HL-60 (cell line): Measurements from ENCODE around the gene RAC3.

ENCODE experiments used
- DNase-seq, 2 experiments: peaks; one replicate each; pipeline ENCODE4 v3.0.0-alpha.2; 2010 to 2020; ENCODE audit warnings: low read depth in 1 of 2, low spot score in 1 of 2
- H3K27ac ChIP-seq: fragments of 250-450 bp; sonication (Bioruptor Pico); replicated peaks from 2 replicates; pipeline ENCODE4 v1.5.1; 2020; ENCODE audit warnings: mild to moderate bottlenecking, moderate library complexity
- H3K27me3 ChIP-seq: fragments of 250-450 bp; sonication (Bioruptor Pico); 2 replicates; pipeline ENCODE4 v1.5.1; 2021; ENCODE audit warnings: mild to moderate bottlenecking, moderate library complexity; ENCODE audit not compliant: insufficient read depth, poor library complexity, severe bottlenecking
- H3K4me3 ChIP-seq: replicated peaks from 2 replicates; pipeline ENCODE4 v1.5.1; 2011; ENCODE audit warnings: mild to moderate bottlenecking, control low read depth, low read length; ENCODE audit not compliant: insufficient read depth
- GABPA ChIP-seq: IDR thresholded peaks from 2 replicates; pipeline ENCODE4 v1.6.1; 2012; ENCODE audit warnings: low read depth
- POLR2AphosphoS5 ChIP-seq: IDR thresholded peaks from 2 replicates; pipeline ENCODE4 v1.6.1; 2012; ENCODE audit warnings: low read depth
- SPI1 ChIP-seq: IDR thresholded peaks from 2 replicates; pipeline ENCODE4 v1.6.1; 2012; ENCODE audit warnings: low read depth, mild to moderate bottlenecking, borderline replicate concordance
- TF ChIP-seq, protein P1 (sequence below): IDR thresholded peaks from 2 replicates; pipeline ENCODE4 v1.6.1; 2012; ENCODE audit warnings: low read depth; ENCODE audit not compliant: insufficient replicate concordance
- TF ChIP-seq, protein P2 (sequence below): IDR thresholded peaks from one replicate; pipeline ENCODE4 v1.5.1; 2011; ENCODE audit warnings: low read length, control low read depth, inconsistent platforms; ENCODE audit not compliant: insufficient read depth

Gene RAC3

GRCh38 chr17:82025401-82026107 lies 5.9 kb upstream of the RAC3 start:
- no peak overlapping the region for H3K27ac ChIP-seq
- no peaks in the 10 kb centered on the region for H3K27me3 ChIP-seq
- no peak for TF ChIP-seq POLR2AphosphoS5
- TF ChIP-seq, protein P1, sequence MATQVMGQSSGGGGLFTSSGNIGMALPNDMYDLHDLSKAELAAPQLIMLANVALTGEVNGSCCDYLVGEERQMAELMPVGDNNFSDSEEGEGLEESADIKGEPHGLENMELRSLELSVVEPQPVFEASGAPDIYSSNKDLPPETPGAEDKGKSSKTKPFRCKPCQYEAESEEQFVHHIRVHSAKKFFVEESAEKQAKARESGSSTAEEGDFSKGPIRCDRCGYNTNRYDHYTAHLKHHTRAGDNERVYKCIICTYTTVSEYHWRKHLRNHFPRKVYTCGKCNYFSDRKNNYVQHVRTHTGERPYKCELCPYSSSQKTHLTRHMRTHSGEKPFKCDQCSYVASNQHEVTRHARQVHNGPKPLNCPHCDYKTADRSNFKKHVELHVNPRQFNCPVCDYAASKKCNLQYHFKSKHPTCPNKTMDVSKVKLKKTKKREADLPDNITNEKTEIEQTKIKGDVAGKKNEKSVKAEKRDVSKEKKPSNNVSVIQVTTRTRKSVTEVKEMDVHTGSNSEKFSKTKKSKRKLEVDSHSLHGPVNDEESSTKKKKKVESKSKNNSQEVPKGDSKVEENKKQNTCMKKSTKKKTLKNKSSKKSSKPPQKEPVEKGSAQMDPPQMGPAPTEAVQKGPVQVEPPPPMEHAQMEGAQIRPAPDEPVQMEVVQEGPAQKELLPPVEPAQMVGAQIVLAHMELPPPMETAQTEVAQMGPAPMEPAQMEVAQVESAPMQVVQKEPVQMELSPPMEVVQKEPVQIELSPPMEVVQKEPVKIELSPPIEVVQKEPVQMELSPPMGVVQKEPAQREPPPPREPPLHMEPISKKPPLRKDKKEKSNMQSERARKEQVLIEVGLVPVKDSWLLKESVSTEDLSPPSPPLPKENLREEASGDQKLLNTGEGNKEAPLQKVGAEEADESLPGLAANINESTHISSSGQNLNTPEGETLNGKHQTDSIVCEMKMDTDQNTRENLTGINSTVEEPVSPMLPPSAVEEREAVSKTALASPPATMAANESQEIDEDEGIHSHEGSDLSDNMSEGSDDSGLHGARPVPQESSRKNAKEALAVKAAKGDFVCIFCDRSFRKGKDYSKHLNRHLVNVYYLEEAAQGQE: no peak
- no peak for TF ChIP-seq GABPA
- TF ChIP-seq, protein P2, sequence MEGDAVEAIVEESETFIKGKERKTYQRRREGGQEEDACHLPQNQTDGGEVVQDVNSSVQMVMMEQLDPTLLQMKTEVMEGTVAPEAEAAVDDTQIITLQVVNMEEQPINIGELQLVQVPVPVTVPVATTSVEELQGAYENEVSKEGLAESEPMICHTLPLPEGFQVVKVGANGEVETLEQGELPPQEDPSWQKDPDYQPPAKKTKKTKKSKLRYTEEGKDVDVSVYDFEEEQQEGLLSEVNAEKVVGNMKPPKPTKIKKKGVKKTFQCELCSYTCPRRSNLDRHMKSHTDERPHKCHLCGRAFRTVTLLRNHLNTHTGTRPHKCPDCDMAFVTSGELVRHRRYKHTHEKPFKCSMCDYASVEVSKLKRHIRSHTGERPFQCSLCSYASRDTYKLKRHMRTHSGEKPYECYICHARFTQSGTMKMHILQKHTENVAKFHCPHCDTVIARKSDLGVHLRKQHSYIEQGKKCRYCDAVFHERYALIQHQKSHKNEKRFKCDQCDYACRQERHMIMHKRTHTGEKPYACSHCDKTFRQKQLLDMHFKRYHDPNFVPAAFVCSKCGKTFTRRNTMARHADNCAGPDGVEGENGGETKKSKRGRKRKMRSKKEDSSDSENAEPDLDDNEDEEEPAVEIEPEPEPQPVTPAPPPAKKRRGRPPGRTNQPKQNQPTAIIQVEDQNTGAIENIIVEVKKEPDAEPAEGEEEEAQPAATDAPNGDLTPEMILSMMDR: no peak
- no peak for TF ChIP-seq SPI1
- no peak overlapping the region for H3K4me3 ChIP-seq
- no peak for DNase-seq

- Histone ChIP-seq H3K27me3 (no peaks in the 10 kb centered on the region), H3K27ac (no peak overlapping the region), H3K4me3 (no peak overlapping the region)
- DNase-seq: no peak
- TF ChIP-seq GABPA (no peak), SPI1 (no peak), POLR2AphosphoS5 (no peak)
- TF ChIP-seq, protein P1: no peak
- TF ChIP-seq, protein P2: no peak
These were observed 3.2 kb upstream of the RAC3 start for GRCh38 chr17:82028246-82028645.

DNA sequence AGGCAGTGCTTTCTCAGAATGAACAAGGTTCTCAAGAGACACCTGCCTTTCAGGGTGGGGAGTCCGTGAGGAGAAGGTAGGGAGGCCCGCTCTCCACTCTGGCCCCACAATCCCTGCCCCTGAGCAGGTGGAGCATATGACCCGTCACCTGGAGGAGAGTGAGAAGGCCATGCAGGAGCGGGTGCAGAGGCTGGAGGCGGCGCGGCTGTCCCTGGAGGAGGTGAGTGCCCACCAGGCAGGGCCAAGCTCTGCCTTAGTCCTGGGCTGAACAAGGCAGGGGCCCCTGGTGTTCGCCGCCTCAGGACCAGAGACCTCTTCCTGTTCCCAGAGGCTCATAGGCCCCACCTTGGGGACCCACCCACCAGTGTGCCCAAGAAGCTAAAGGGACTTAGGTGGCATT lies 2.5 kb upstream of the RAC3 start:
- DNase-seq: no peak
- TF ChIP-seq, protein P2: no peak
- no peak for TF ChIP-seq SPI1
- TF ChIP-seq POLR2AphosphoS5: no peak
- TF ChIP-seq GABPA: no peak
- H3K27ac ChIP-seq: no peak overlapping the region
- no peak overlapping the region for H3K4me3 ChIP-seq
- H3K27me3 ChIP-seq: no peaks in the 10 kb centered on the region

DNA sequence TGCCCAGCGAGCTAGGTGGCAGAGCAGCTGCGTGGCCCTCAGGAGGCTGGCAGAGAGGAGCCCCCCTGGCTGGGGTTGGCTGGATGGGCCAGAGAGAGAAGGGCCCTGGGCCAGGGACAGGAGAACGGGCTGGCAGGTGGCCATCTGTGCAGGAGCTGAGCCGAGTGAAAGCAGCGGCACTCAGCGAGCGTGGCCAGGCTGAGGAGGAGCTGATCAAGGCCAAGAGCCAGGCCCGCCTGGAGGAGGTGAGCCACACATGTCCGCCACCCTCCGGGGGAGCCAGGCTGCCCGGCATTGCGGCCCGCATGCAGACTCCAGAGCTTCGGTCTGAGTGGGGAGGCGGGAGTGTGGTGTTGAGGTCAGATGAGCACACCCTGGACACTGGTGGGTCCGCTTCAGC lies 2.1 kb upstream of the RAC3 start:
- TF ChIP-seq, protein P2: no peak
- TF ChIP-seq SPI1 (no peak), POLR2AphosphoS5 (no peak), GABPA (no peak)
- TF ChIP-seq, protein P1: no peak
- Histone ChIP-seq H3K4me3 (no peak overlapping the region), H3K27ac (no peak overlapping the region), H3K27me3 (no peaks in the 10 kb centered on the region)
- DNase-seq: no peak
